Fibroblast of pulmonary artery (primary cell): Measurements from ENCODE around the gene CCDC12.
A peak's percentile ranks its signal among the peaks of the same experiment; 100 is the strongest.

Experiments used
- DNase-seq: peaks from one replicate; pipeline ENCODE4 v3.0.0-alpha.2; 2010; ENCODE audit warnings: low read depth
- H3K4me3 ChIP-seq: replicated peaks from 2 replicates; pipeline ENCODE4 v1.5.1; 2011; ENCODE audit warnings: low read depth, mild to moderate bottlenecking, control low read depth, low read length, moderate library complexity
- CTCF ChIP-seq: IDR thresholded peaks from 2 replicates; pipeline ENCODE4 v1.5.1; 2011; ENCODE audit warnings: mild to moderate bottlenecking, control low read depth, low read length, inconsistent platforms; ENCODE audit errors: missing control alignments

The CCDC12 gene

GRCh38 chr3:47017504-47018268, 41.1 kb upstream of the CCDC12 start:
- TF ChIP-seq CTCF = no peak
- no peak overlapping the region for H3K4me3 ChIP-seq
- no peak for DNase-seq

- H3K4me3 ChIP-seq = no peak overlapping the region
- DNase-seq = peak; percentile 83
- no peak for TF ChIP-seq CTCF
These were observed 40.4 kb upstream of the CCDC12 start for GRCh38 chr3:47016934-47017435.

GRCh38 chr3:47016086-47016933, 39.8 kb upstream of the CCDC12 start:
- H3K4me3 ChIP-seq = no peak overlapping the region
- no peak for DNase-seq
- TF ChIP-seq CTCF = no peak

GRCh38 chr3:47015151-47015550, 38.6 kb upstream of the CCDC12 start:
- H3K4me3 ChIP-seq = no peak overlapping the region
- no peak for TF ChIP-seq CTCF
- DNase-seq = no peak

- no peak overlapping the region for H3K4me3 ChIP-seq
- no peak for DNase-seq
- TF ChIP-seq CTCF = no peak
These were observed 37.5 kb upstream of the CCDC12 start for GRCh38 chr3:47014036-47014435.

GRCh38 chr3:47013231-47013630, 36.7 kb upstream of the CCDC12 start:
- DNase-seq = no peak
- no peak for TF ChIP-seq CTCF
- no peak overlapping the region for H3K4me3 ChIP-seq
